Measurements from ENCODE around the gene SCUBE3.

The SCUBE3 gene

GRCh38 chr6:35296931-35297600 lies 83.3 kb downstream of the SCUBE3 start:
- DNase-seq (ENCODE audit: low read depth), result no peak
- no peak overlapping the region for H3K4me3 ChIP-seq (ENCODE audit: low read length)
- TF ChIP-seq CTCF (conservative IDR thresholded peaks at IDR 0.05; ENCODE audit: low read depth, low read length), result no peak

- no peak within 1 kb of the TSS for H3K4me3 ChIP-seq (ENCODE audit: low read length)
- DNase-seq (ENCODE audit: low read depth), result peak; percentile 34
- TF ChIP-seq CTCF (conservative IDR thresholded peaks at IDR 0.05; ENCODE audit: low read depth, low read length), result peak; percentile 75
Measured at GRCh38 chr6:35297601-35298481, 84.1 kb downstream of the SCUBE3 start, which contains the start of gene DEF6. Gene DEF6, plus strand, starts transcription at chr6:35297818. Its CDS starts 39 bp downstream, at chr6:35297857.

- no peak overlapping the region for H3K4me3 ChIP-seq (ENCODE audit: low read length)
- DNase-seq (ENCODE audit: low read depth), result no peak
- TF ChIP-seq CTCF (conservative IDR thresholded peaks at IDR 0.05; ENCODE audit: low read depth, low read length), result no peak
Measured at GRCh38 chr6:35298625-35299140, 84.9 kb downstream of the SCUBE3 start.

- TF ChIP-seq CTCF (conservative IDR thresholded peaks at IDR 0.05; ENCODE audit: low read depth, low read length), result no peak
- no peak overlapping the region for H3K4me3 ChIP-seq (ENCODE audit: low read length)
- DNase-seq (ENCODE audit: low read depth), result no peak
Measured at GRCh38 chr6:35299674-35300073, 85.9 kb downstream of the SCUBE3 start.

- DNase-seq (ENCODE audit: low read depth), result no peak
- no peak for TF ChIP-seq CTCF (conservative IDR thresholded peaks at IDR 0.05; ENCODE audit: low read depth, low read length)
- H3K4me3 ChIP-seq (ENCODE audit: low read length), result no peak overlapping the region
Measured at GRCh38 chr6:35300848-35301247, 87.1 kb downstream of the SCUBE3 start.
